ENCODE results near the gene TPRG1.

GRCh38 chr3:189298469-189299375 is 127.0 kb downstream of the TPRG1 start:
- TF ChIP-seq CTCF (IDR thresholded peaks at IDR 0.05) = no peak
- no peak for TF ChIP-seq EP300 (IDR thresholded peaks at IDR 0.05)
